SU-DHL-6 (cell line): ENCODE results near the gene DAP3.

Experiments used
- EZH2phosphoT487 ChIP-seq: fragments of 200-600 bp; sonication (generic), shearing (Covaris generic); conservative IDR thresholded peaks from 2 replicates; pipeline ENCODE4 v1.6.1; 2018; ENCODE audit warnings: mild to moderate bottlenecking, antibody characterized with exemption, low read length, moderate library complexity, mixed read lengths
- TF ChIP-seq, protein P1 (sequence below): fragments of 200-600 bp; sonication (generic); IDR thresholded peaks from one replicate; pipeline ENCODE4 v1.5.1; 2017; ENCODE audit warnings: antibody characterized with exemption, mild to moderate bottlenecking, low read length, moderate library complexity; ENCODE audit not compliant: insufficient read depth, poor library complexity, severe bottlenecking

GRCh38 chr1:155741908-155742307 is 53.0 kb downstream of the DAP3 start:
- TF ChIP-seq, protein P1, sequence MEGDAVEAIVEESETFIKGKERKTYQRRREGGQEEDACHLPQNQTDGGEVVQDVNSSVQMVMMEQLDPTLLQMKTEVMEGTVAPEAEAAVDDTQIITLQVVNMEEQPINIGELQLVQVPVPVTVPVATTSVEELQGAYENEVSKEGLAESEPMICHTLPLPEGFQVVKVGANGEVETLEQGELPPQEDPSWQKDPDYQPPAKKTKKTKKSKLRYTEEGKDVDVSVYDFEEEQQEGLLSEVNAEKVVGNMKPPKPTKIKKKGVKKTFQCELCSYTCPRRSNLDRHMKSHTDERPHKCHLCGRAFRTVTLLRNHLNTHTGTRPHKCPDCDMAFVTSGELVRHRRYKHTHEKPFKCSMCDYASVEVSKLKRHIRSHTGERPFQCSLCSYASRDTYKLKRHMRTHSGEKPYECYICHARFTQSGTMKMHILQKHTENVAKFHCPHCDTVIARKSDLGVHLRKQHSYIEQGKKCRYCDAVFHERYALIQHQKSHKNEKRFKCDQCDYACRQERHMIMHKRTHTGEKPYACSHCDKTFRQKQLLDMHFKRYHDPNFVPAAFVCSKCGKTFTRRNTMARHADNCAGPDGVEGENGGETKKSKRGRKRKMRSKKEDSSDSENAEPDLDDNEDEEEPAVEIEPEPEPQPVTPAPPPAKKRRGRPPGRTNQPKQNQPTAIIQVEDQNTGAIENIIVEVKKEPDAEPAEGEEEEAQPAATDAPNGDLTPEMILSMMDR: no peak
- no peak for TF ChIP-seq EZH2phosphoT487
